ENCODE measurements around the gene COL4A1. TPM values are rescaled to one million over a fixed set of nuclear protein-coding genes. Genes with fewer than 3 reads are reported as not detected.

The COL4A1 gene
- total RNA-seq: not detected in 2 replicates

GRCh38 chr13:110306960-110307766, at the start of gene COL4A1, which contains the start of gene COL4A2:
COL4A1 (minus strand) TSS chr13:110307157; CDS start chr13:110307027, 130 bp downstream.
COL4A2 (plus strand) TSS chr13:110307284; CDS start chr13:110307904, 620 bp downstream.
- Mint-ChIP-seq H3K27ac (no peak within 1 kb of the TSS), H3K27me3 (peaks cover 75% of the 10 kb centered on the region)

GRCh38 chr13:110356362-110356761, 49.4 kb upstream of the COL4A1 start:
- Mint-ChIP-seq H3K27me3 (peaks cover 1% of the 10 kb centered on the region), H3K36me3 (ENCODE audit: low read depth) (no peaks in the 10 kb centered on the region), H3K4me1 (no peaks in the 10 kb centered on the region), H3K9me3 (no peaks in the 10 kb centered on the region), H3K27ac (no peak overlapping the region), H3K4me3 (no peak overlapping the region)
- intact Hi-C loops (cut with micrococcal nuclease): no loop called here
- DNase-seq: no peak

More at GRCh38 chr13:110306960-110307766, at the start of gene COL4A1, which contains the start of gene COL4A2:
- intact Hi-C loops (cut with micrococcal nuclease): loop anchor here (5.0 to 10.0 kb wide), 2 partner anchors 105 to 808 kb away; partner anchors contain the start of gene ARHGEF7
- Mint-ChIP-seq H3K4me1 (peaks cover 5% of the 10 kb centered on the region), H3K9me3 (no peaks in the 10 kb centered on the region), H3K4me3 (peak within 1 kb of the TSS; percentile 51), H3K36me3 (ENCODE audit: low read depth) (peaks cover 2% of the 10 kb centered on the region)
- DNase-seq: no peak

GRCh38 chr13:110354715-110355473, 47.9 kb upstream of the COL4A1 start:
- Mint-ChIP-seq H3K36me3 (ENCODE audit: low read depth) (no peaks in the 10 kb centered on the region), H3K27ac (no peak overlapping the region), H3K9me3 (no peaks in the 10 kb centered on the region), H3K27me3 (peaks cover 3% of the 10 kb centered on the region), H3K4me3 (no peak overlapping the region), H3K4me1 (no peaks in the 10 kb centered on the region)
- intact Hi-C loops (cut with micrococcal nuclease): no loop called here
- DNase-seq: no peak

- H3K27me3 Mint-ChIP-seq: peaks cover 6% of the 10 kb centered on the region
- intact Hi-C loops (cut with micrococcal nuclease): no loop called here
Observed at GRCh38 chr13:110354123-110354627, 47.2 kb upstream of the COL4A1 start.

GRCh38 chr13:110353339-110353977, 46.5 kb upstream of the COL4A1 start:
- Mint-ChIP-seq H3K27ac (no peak overlapping the region), H3K27me3 (peaks cover 6% of the 10 kb centered on the region), H3K36me3 (ENCODE audit: low read depth) (no peaks in the 10 kb centered on the region), H3K4me1 (no peaks in the 10 kb centered on the region), H3K4me3 (no peak overlapping the region), H3K9me3 (no peaks in the 10 kb centered on the region)
- intact Hi-C loops (cut with micrococcal nuclease): no loop called here
- no peak for DNase-seq

More at GRCh38 chr13:110354123-110354627, 47.2 kb upstream of the COL4A1 start:
- Mint-ChIP-seq H3K36me3 (ENCODE audit: low read depth) (no peaks in the 10 kb centered on the region), H3K27ac (no peak overlapping the region), H3K9me3 (no peaks in the 10 kb centered on the region), H3K4me3 (no peak overlapping the region), H3K4me1 (no peaks in the 10 kb centered on the region)
- no peak for DNase-seq

GRCh38 chr13:110352735-110353134, 45.8 kb upstream of the COL4A1 start:
- intact Hi-C loops (cut with micrococcal nuclease): no loop called here
- H3K27ac Mint-ChIP-seq: no peak overlapping the region
- H3K4me3 Mint-ChIP-seq: no peak overlapping the region
- no peaks in the 10 kb centered on the region for H3K36me3 Mint-ChIP-seq (ENCODE audit: low read depth)
- H3K4me1 Mint-ChIP-seq: no peaks in the 10 kb centered on the region
- H3K9me3 Mint-ChIP-seq: no peaks in the 10 kb centered on the region
- DNase-seq: no peak
- H3K27me3 Mint-ChIP-seq: peaks cover 8% of the 10 kb centered on the region

- no peak overlapping the region for H3K27ac Mint-ChIP-seq
- peaks cover 8% of the 10 kb centered on the region for H3K27me3 Mint-ChIP-seq
- intact Hi-C loops (cut with micrococcal nuclease): no loop called here
- H3K9me3 Mint-ChIP-seq: no peaks in the 10 kb centered on the region
- H3K4me3 Mint-ChIP-seq: no peak overlapping the region
- no peaks in the 10 kb centered on the region for H3K36me3 Mint-ChIP-seq (ENCODE audit: low read depth)
- no peaks in the 10 kb centered on the region for H3K4me1 Mint-ChIP-seq
- no peak for DNase-seq
Observed at GRCh38 chr13:110351636-110352420, 44.9 kb upstream of the COL4A1 start.

- Mint-ChIP-seq H3K27ac (no peak overlapping the region), H3K36me3 (ENCODE audit: low read depth) (no peaks in the 10 kb centered on the region), H3K4me3 (no peak overlapping the region), H3K27me3 (peaks cover 8% of the 10 kb centered on the region), H3K9me3 (no peaks in the 10 kb centered on the region), H3K4me1 (no peaks in the 10 kb centered on the region)
- no peak for DNase-seq
- intact Hi-C loops (cut with micrococcal nuclease): no loop called here
Observed at GRCh38 chr13:110350509-110350908, 43.6 kb upstream of the COL4A1 start.

- peaks cover 8% of the 10 kb centered on the region for H3K27me3 Mint-ChIP-seq
- no peak overlapping the region for H3K4me3 Mint-ChIP-seq
- H3K27ac Mint-ChIP-seq: no peak overlapping the region
- intact Hi-C loops (cut with micrococcal nuclease): no loop called here
- no peaks in the 10 kb centered on the region for H3K36me3 Mint-ChIP-seq (ENCODE audit: low read depth)
- no peaks in the 10 kb centered on the region for H3K4me1 Mint-ChIP-seq
- no peaks in the 10 kb centered on the region for H3K9me3 Mint-ChIP-seq
- no peak for DNase-seq
Observed at GRCh38 chr13:110350049-110350448, 43.1 kb upstream of the COL4A1 start.

- H3K36me3 Mint-ChIP-seq (ENCODE audit: low read depth): no peaks in the 10 kb centered on the region
- H3K27ac Mint-ChIP-seq: no peak overlapping the region
- no peak overlapping the region for H3K4me3 Mint-ChIP-seq
- intact Hi-C loops (cut with micrococcal nuclease): no loop called here
- no peaks in the 10 kb centered on the region for H3K4me1 Mint-ChIP-seq
- no peak for DNase-seq
- peaks cover 9% of the 10 kb centered on the region for H3K27me3 Mint-ChIP-seq
- H3K9me3 Mint-ChIP-seq: no peaks in the 10 kb centered on the region
Observed at GRCh38 chr13:110349239-110349638, 42.3 kb upstream of the COL4A1 start.

GRCh38 chr13:110348309-110349105, 41.5 kb upstream of the COL4A1 start:
- DNase-seq: no peak
- Mint-ChIP-seq H3K4me1 (no peaks in the 10 kb centered on the region), H3K9me3 (no peaks in the 10 kb centered on the region), H3K27me3 (peaks cover 12% of the 10 kb centered on the region), H3K36me3 (ENCODE audit: low read depth) (no peaks in the 10 kb centered on the region), H3K4me3 (no peak overlapping the region), H3K27ac (no peak overlapping the region)
- intact Hi-C loops (cut with micrococcal nuclease): no loop called here

- H3K9me3 Mint-ChIP-seq: no peaks in the 10 kb centered on the region
- H3K36me3 Mint-ChIP-seq (ENCODE audit: low read depth): no peaks in the 10 kb centered on the region
- peaks cover 17% of the 10 kb centered on the region for H3K27me3 Mint-ChIP-seq
- intact Hi-C loops (cut with micrococcal nuclease): no loop called here
- H3K27ac Mint-ChIP-seq: no peak overlapping the region
- no peak overlapping the region for H3K4me3 Mint-ChIP-seq
- DNase-seq: no peak
- no peaks in the 10 kb centered on the region for H3K4me1 Mint-ChIP-seq
Observed at GRCh38 chr13:110347535-110348308, 40.8 kb upstream of the COL4A1 start.
